ENCODE data around the gene HPSE2. TPM values are rescaled to one million over a fixed set of nuclear protein-coding genes. Genes with fewer than 3 reads are reported as not detected.

HPSE2 gene
- total RNA-seq, 1 donor from 2014 or later, result not detected

DNA sequence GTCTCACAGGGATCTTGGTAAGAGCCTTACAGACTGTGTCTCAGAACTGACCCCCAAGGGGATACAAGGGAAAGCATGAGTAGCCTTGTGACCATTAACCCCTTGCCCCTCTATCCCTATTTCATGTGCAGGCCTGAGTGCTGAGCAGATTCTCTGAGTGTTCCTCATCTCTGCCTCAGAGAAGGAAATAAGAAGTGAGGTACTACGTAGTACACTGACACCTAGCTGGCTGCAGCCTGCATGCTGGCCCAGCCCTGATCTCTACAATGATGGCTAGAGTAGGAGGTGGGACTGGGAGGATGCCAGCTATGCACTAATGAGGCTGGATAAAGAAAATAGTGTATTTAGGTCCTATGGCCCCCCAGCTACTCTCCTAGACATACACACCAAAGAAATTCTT, 614.0 kb downstream of the HPSE2 start:
- Histone ChIP-seq H3K36me3 (ENCODE audit: control insufficient read depth, insufficient read depth, low read length) (no peaks in the 10 kb centered on the region), H3K27me3 (ENCODE audit: control insufficient read depth, insufficient read depth, low read length) (no peaks in the 10 kb centered on the region), H3K4me3 (ENCODE audit: low read depth, low read length) (no peak overlapping the region)
- DNase-seq (ENCODE audit: low read depth), result no peak
- TF ChIP-seq, protein P1, sequence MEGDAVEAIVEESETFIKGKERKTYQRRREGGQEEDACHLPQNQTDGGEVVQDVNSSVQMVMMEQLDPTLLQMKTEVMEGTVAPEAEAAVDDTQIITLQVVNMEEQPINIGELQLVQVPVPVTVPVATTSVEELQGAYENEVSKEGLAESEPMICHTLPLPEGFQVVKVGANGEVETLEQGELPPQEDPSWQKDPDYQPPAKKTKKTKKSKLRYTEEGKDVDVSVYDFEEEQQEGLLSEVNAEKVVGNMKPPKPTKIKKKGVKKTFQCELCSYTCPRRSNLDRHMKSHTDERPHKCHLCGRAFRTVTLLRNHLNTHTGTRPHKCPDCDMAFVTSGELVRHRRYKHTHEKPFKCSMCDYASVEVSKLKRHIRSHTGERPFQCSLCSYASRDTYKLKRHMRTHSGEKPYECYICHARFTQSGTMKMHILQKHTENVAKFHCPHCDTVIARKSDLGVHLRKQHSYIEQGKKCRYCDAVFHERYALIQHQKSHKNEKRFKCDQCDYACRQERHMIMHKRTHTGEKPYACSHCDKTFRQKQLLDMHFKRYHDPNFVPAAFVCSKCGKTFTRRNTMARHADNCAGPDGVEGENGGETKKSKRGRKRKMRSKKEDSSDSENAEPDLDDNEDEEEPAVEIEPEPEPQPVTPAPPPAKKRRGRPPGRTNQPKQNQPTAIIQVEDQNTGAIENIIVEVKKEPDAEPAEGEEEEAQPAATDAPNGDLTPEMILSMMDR (IDR thresholded peaks at IDR 0.05; ENCODE audit: insufficient read depth, low read length, poor library complexity, severe bottlenecking), result no peak

DNA sequence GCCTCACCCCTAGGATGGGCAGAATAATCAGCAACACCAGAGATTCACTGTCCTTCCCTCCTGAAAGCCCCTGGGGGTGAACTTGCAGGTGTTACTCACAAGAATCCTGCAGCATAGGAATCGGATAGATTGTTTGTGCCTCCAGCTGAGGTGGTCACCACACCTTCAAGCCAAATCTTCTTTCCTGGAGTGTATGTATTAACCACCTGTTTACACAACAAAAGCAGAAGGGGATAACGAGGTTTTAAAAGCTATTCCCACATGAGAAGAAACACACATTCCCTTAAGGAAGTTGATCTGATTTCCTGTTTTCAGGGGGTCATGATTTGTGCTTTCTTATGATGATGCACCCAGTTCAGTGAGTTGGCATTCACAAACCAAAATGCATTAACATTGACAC, 615.1 kb downstream of the HPSE2 start:
- TF ChIP-seq, protein P1 (IDR thresholded peaks at IDR 0.05; ENCODE audit: insufficient read depth, low read length, poor library complexity, severe bottlenecking), result no peak
- Histone ChIP-seq H3K36me3 (ENCODE audit: control insufficient read depth, insufficient read depth, low read length) (no peaks in the 10 kb centered on the region), H3K4me3 (ENCODE audit: low read depth, low read length) (no peak overlapping the region), H3K27me3 (ENCODE audit: control insufficient read depth, insufficient read depth, low read length) (no peaks in the 10 kb centered on the region)
- no peak for DNase-seq (ENCODE audit: low read depth)

DNA sequence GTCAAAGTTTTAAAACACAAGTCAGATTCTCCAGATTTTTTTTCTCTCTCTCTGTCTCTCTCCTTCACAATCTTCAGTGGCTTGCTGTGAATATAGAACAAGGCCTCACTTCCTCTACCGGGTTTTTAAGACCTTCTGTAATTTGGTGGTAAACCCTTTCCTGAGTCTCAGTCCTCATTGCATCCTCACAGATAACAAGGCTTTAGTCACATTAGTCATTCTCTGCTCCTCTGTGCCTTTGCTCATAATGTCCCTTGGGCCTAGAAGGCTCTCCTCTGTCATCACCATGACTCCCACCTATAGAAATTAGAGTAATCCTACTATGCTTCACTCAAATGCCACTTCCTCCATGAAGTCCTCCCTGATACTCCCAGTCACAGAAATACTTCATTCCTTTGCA, 616.2 kb downstream of the HPSE2 start:
- DNase-seq (ENCODE audit: low read depth), result no peak
- TF ChIP-seq, protein P1 (IDR thresholded peaks at IDR 0.05; ENCODE audit: insufficient read depth, low read length, poor library complexity, severe bottlenecking), result no peak
- no peaks in the 10 kb centered on the region for H3K36me3 ChIP-seq (ENCODE audit: control insufficient read depth, insufficient read depth, low read length)
- no peak overlapping the region for H3K4me3 ChIP-seq (ENCODE audit: low read depth, low read length)
- no peaks in the 10 kb centered on the region for H3K27me3 ChIP-seq (ENCODE audit: control insufficient read depth, insufficient read depth, low read length)

DNA sequence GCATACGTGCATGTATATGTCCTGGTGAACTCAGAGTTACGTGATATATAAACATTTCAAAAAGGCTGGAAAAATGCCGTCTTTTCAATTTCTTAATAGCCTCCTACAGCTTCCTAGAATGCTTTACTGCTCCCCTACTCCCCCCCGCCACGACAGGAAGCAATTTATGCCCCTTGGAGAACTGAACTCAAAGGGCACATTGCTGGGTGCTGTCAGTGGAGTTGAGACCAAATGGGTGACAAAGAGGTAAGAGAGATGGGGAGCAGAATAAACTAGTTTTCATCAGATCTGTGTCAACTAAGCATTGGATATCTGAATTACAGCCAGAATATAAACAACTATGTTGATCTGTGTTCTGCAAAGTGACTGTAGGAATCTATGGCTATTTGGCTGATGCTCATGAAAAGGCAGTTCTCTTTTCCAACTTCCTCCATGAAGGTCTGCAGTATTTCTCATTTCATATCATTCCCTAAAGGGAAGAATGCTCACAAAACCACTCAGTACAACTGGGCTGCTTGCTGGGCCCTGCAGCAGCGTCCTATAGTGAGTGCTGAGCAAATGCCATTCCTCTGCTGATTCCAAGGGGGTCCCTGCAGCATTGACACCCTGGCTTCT, 617.6 kb downstream of the HPSE2 start:
- no peaks in the 10 kb centered on the region for H3K36me3 ChIP-seq (ENCODE audit: control insufficient read depth, insufficient read depth, low read length)
- TF ChIP-seq, protein P1 (IDR thresholded peaks at IDR 0.05; ENCODE audit: insufficient read depth, low read length, poor library complexity, severe bottlenecking), result no peak
- H3K27me3 ChIP-seq (ENCODE audit: control insufficient read depth, insufficient read depth, low read length), result no peaks in the 10 kb centered on the region
- no peak overlapping the region for H3K4me3 ChIP-seq (ENCODE audit: low read depth, low read length)
- no peak for DNase-seq (ENCODE audit: low read depth)

DNA sequence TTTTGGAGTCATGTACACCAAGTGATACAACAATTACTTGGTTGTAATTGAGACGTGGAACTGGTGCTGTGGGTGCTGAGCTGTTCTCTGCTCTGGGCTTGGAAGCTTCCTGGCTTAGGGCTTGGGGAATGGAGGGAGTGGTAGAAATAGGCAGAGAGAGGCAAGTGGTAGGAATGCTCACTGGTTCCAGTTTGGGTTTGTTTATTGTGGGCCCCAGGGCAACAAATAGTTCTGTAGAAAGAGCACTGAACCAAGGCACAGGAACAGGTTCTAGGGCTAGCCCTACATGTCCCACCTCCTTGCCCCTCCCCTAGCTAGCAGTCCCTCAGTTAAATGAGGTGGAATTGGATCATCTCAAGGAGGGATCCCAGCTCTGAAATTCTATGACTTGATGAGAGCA, 622.2 kb downstream of the HPSE2 start:
- H3K4me3 ChIP-seq (ENCODE audit: low read depth, low read length), result no peak overlapping the region
- no peaks in the 10 kb centered on the region for H3K27me3 ChIP-seq (ENCODE audit: control insufficient read depth, insufficient read depth, low read length)
- TF ChIP-seq, protein P1 (IDR thresholded peaks at IDR 0.05; ENCODE audit: insufficient read depth, low read length, poor library complexity, severe bottlenecking), result no peak
- no peaks in the 10 kb centered on the region for H3K36me3 ChIP-seq (ENCODE audit: control insufficient read depth, insufficient read depth, low read length)
- DNase-seq (ENCODE audit: low read depth), result no peak

DNA sequence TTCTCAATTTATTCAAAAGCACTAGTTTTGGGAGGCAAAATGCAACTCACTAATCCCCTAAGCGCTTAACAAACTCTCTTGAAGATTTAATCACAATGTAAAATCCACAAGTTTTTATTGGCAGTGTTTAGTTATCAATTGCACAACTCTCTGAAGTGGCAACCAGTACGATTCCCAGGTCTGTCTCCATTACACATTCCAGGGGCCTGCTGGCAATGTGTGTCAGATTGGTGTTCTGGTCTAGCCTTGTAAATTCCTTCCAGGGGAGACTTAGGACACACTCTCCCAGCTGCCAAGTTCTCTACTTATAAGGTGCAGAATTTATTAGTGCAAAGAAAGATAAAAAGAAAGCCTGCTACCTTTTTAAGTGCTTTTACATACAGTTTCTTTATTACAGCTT, 624.2 kb downstream of the HPSE2 start:
- Histone ChIP-seq H3K27me3 (ENCODE audit: control insufficient read depth, insufficient read depth, low read length) (no peaks in the 10 kb centered on the region), H3K4me3 (ENCODE audit: low read depth, low read length) (no peak overlapping the region), H3K36me3 (ENCODE audit: control insufficient read depth, insufficient read depth, low read length) (no peaks in the 10 kb centered on the region)
- TF ChIP-seq, protein P1 (IDR thresholded peaks at IDR 0.05; ENCODE audit: insufficient read depth, low read length, poor library complexity, severe bottlenecking), result no peak
- no peak for DNase-seq (ENCODE audit: low read depth)
